ENCODE measurements around the gene MAP1B. TPM values are rescaled to one million over a fixed set of nuclear protein-coding genes. Genes with fewer than 3 reads are reported as not detected.

The MAP1B gene
- total and polyA plus RNA-seq, 10 of the 15 experiments (the other 5 are each of a cell fraction or from before 2014, with no cell fraction given), result 0.02 to 0.81 (median 0.06) TPM; not detected in 1

DNA sequence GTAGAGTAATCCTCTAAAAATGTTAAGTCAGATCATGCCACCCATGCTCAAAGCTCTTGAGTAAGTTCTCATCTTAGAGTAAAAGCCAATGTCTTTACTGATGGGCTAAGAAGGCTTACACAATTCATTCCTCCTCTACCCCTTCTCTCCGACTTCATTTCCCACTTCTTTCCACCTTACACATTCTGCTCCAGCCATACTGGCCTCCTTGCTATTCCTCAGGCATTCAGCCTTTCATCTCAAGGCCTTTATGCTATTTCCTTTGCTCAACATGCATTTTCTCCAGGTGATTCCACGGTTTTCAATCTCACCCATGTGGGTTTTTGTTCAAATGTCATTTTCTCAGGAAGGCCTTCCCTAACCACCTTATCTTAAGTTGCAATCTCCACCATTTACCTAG lies 104.9 kb downstream of the MAP1B start:
- CTCF ChIA-PET, result no interaction called here
- H4K20me1 ChIP-seq (ENCODE audit: control insufficient read depth, insufficient read depth), result no peaks in the 10 kb centered on the region
- H3K36me3 ChIP-seq (ENCODE audit: control insufficient read depth in 2 of 2, insufficient read depth in 2 of 2, low read length in 1 of 2), result peaks cover 0 to 2% of the 10 kb centered on the region in 2 experiments; a peak in 1 of 4 replicates
- H3K4me1 ChIP-seq (ENCODE audit: control insufficient read depth, insufficient read depth, low read length), result no peaks in the 10 kb centered on the region
- no peak overlapping the region for H3K4me3 ChIP-seq
- no peaks in the 10 kb centered on the region for H3K27me3 ChIP-seq (replicated peaks in 1 of 2; ENCODE audit: control insufficient read depth in 2 of 2, insufficient read depth in 2 of 2, low read length in 1 of 2)
- RAD21 ChIA-PET (ENCODE audit: unreplicated experiment), result no interaction called here
- DNase-seq (ENCODE audit: low read depth, low spot score) (no peak), ATAC-seq (no peak), FAIRE-seq (no peak)
- WGBS (ENCODE audit: insufficient coverage, insufficient replicate concordance, low lambda C conversion rate, missing lambda C conversion rate), result 98% methylated on average over 2 of the region's 2 CpGs
- H3K4me2 ChIP-seq (ENCODE audit: control insufficient read depth, insufficient read depth), result no peak overlapping the region
- no peaks in the 10 kb centered on the region for H3K9me3 ChIP-seq (replicated peaks; ENCODE audit: control insufficient read depth, insufficient read depth, low read length)
- no peak overlapping the region for H3K27ac ChIP-seq (ENCODE audit: control insufficient read depth, insufficient read depth)
- no peak overlapping the region for H3K9ac ChIP-seq (ENCODE audit: control insufficient read depth, insufficient read depth, low read length)
- BruUV-seq (replicated peaks), result no TSS peak
- no peak for TF ChIP-seq NRF1 (conservative IDR thresholded peaks at IDR 0.05; ENCODE audit: low read depth, low read length)
- TF ChIP-seq SMAD5 (IDR thresholded peaks at IDR 0.05; ENCODE audit: low read depth), result no peak
- TF ChIP-seq TCF3 (IDR thresholded peaks at IDR 0.05; ENCODE audit: borderline replicate concordance, insufficient read depth, low read depth, low read length), result no peak
- no peak for TF ChIP-seq SIN3A (IDR thresholded peaks at IDR 0.05; ENCODE audit: low read depth, low read length)
- no peak for TF ChIP-seq PAX8 (IDR thresholded peaks at IDR 0.05)
- no peak for TF ChIP-seq NFIC (IDR thresholded peaks at IDR 0.05; ENCODE audit: low read depth, low read length)
- TF ChIP-seq, protein P1, sequence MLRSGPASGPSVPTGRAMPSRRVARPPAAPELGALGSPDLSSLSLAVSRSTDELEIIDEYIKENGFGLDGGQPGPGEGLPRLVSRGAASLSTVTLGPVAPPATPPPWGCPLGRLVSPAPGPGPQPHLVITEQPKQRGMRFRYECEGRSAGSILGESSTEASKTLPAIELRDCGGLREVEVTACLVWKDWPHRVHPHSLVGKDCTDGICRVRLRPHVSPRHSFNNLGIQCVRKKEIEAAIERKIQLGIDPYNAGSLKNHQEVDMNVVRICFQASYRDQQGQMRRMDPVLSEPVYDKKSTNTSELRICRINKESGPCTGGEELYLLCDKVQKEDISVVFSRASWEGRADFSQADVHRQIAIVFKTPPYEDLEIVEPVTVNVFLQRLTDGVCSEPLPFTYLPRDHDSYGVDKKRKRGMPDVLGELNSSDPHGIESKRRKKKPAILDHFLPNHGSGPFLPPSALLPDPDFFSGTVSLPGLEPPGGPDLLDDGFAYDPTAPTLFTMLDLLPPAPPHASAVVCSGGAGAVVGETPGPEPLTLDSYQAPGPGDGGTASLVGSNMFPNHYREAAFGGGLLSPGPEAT (IDR thresholded peaks at IDR 0.05; ENCODE audit: low read depth), result no peak
- TF ChIP-seq CHD4 (IDR thresholded peaks at IDR 0.05), result no peak
- no peak for TF ChIP-seq IRF4 (IDR thresholded peaks at IDR 0.05; ENCODE audit: low read depth, low read length)
- TF ChIP-seq CBFB (IDR thresholded peaks at IDR 0.05; ENCODE audit: low read depth), result no peak
- TF ChIP-seq CHD2 (IDR thresholded peaks at IDR 0.05; ENCODE audit: borderline replicate concordance, low read depth, low read length), result no peak
- TF ChIP-seq BACH1 (IDR thresholded peaks at IDR 0.05; ENCODE audit: borderline replicate concordance), result no peak
- no peak for TF ChIP-seq ZNF274 (IDR thresholded peaks at IDR 0.05; ENCODE audit: insufficient read depth, insufficient read length)
- TF ChIP-seq RAD21 (IDR thresholded peaks at IDR 0.05; ENCODE audit: insufficient read depth, low read depth, low read length), result no peak
- TF ChIP-seq CBX3 (IDR thresholded peaks at IDR 0.05; ENCODE audit: borderline replicate concordance, low read depth), result no peak
- no peak for TF ChIP-seq NR2F1 (conservative IDR thresholded peaks at IDR 0.05)
- no peak for TF ChIP-seq LARP7 (IDR thresholded peaks at IDR 0.05)
- no peak for TF ChIP-seq NR2C2 (IDR thresholded peaks at IDR 0.05; ENCODE audit: borderline replicate concordance, control insufficient read depth, insufficient read length, low read depth)
- TF ChIP-seq SMAD1 (IDR thresholded peaks at IDR 0.05; ENCODE audit: low read depth, partially characterized antibody), result no peak
- H2AFZ ChIP-seq (ENCODE audit: control insufficient read depth, low read depth, low read length), result no peak overlapping the region
- intact Hi-C loops (cut with micrococcal nuclease; ENCODE audit: unreplicated experiment), result no loop called here
- H3K79me2 ChIP-seq (ENCODE audit: control insufficient read depth, insufficient read depth, low read length), result no peaks in the 10 kb centered on the region
- in situ Hi-C loops (cut with MboI), result no loop called here
- POLR2A ChIA-PET, result no interaction called here
- SMC1A ChIA-PET (ENCODE audit: uncharacterized antibody, unreplicated experiment), result no interaction called here

Measured in GM12878 (cell line).